Measurements from ENCODE around the gene VILL.

DNA sequence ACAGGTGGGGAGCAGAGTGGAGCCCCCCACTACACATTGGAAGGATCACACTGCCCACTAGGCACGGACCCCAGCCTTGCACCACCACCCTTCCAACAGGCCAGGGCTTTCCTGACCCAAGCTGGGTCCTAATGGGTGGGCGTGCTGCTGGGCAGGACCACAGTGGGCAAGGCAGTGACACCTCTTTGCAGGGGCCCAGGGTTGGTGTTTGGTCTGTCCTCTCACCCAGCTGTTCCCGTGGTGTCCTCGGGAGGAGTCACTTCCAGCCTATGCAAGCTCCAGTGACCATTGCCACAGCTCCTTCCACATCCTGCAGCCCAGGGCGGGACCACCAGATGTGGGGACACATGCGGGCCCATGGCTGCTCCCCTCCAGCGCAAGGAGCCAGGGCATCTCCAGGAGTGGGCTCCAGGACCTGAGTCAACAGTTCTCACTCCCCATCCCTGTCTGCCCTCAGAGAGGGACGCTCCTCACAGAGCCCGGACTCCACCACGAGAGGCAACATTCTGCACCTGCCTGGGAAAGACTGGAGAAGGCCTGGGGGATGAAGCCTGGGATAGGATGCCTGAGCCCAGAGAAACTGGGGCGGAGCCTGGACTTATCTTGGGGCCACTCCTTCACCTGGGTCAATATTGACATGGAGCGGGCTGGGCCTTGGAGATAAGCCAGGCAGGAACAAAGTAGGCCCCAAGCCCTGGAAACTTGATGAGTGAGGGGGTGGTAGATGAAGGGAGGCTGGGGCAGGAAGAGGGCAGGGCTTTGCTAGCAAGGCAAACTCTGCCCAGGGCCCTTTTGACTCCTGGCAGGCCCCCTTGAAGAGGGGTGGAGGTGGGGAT, 3.9 kb upstream of the VILL start:
- TF ChIP-seq, protein P1, sequence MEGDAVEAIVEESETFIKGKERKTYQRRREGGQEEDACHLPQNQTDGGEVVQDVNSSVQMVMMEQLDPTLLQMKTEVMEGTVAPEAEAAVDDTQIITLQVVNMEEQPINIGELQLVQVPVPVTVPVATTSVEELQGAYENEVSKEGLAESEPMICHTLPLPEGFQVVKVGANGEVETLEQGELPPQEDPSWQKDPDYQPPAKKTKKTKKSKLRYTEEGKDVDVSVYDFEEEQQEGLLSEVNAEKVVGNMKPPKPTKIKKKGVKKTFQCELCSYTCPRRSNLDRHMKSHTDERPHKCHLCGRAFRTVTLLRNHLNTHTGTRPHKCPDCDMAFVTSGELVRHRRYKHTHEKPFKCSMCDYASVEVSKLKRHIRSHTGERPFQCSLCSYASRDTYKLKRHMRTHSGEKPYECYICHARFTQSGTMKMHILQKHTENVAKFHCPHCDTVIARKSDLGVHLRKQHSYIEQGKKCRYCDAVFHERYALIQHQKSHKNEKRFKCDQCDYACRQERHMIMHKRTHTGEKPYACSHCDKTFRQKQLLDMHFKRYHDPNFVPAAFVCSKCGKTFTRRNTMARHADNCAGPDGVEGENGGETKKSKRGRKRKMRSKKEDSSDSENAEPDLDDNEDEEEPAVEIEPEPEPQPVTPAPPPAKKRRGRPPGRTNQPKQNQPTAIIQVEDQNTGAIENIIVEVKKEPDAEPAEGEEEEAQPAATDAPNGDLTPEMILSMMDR (IDR thresholded peaks at IDR 0.05), result no peak
- TF ChIP-seq POLR2A (IDR thresholded peaks at IDR 0.05), result no peak

Data from adrenal gland (tissue), 5 donors.